ENCODE data around the gene ITGA1. TPM values are rescaled to one million over a fixed set of nuclear protein-coding genes. Genes with fewer than 3 reads are reported as not detected.
"Not testable (repeated sequence)": the region's sequence is repeated elsewhere in the genome, so short reads cannot be mapped to it uniquely, and the experiment has no call there.

ITGA1 gene
- polyA plus RNA-seq, 2 donors: 5.3 to 7.7 TPM

DNA sequence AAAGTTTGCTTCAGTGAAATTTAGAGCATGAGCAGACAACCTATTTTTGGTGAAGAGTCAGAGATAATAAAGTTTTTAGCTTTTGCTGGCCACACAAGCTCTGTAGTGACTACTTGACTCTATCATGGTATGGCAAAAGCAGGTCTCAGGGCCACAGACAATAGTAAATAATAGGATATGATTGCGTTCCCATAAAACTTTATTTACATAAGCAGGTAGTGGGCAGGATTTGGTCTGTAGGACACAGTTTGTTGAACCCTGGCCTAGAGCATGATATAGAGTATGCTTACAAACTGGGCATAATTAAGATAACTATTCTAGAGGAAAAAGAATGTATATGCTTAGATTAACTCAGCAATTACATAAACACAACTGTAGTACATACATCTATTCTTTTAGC lies 30.1 kb downstream of the ITGA1 start:
- H3K27me3 ChIP-seq (ENCODE audit: control insufficient read depth in 1 of 2, insufficient read depth in 2 of 2, low read length in 2 of 2): no peaks in the 10 kb centered on the region
- 76 to 90% methylated on average over 1 of the region's 1 CpG for WGBS, 2 donors
- no peak overlapping the region for H3K4me3 ChIP-seq (ENCODE audit: low read depth in 1 of 2, low read length in 2 of 2)
- H3K9me3 ChIP-seq (ENCODE audit: control insufficient read depth in 2 of 2, insufficient read depth in 1 of 2, low read depth in 1 of 2, low read length in 1 of 2): no peaks in the 10 kb centered on the region
- H3K27ac ChIP-seq (ENCODE audit: low read depth in 2 of 2, low read length in 1 of 2): no peak overlapping the region
- H3K36me3 ChIP-seq (ENCODE audit: control insufficient read depth in 2 of 2, insufficient read depth in 2 of 2, low read length in 1 of 2): no peaks in the 10 kb centered on the region
- peaks cover 0 to 3% of the 10 kb centered on the region in 2 donors for H3K4me1 ChIP-seq (ENCODE audit: control insufficient read depth in 2 of 2, insufficient read depth in 2 of 2, low read length in 1 of 2)

DNA sequence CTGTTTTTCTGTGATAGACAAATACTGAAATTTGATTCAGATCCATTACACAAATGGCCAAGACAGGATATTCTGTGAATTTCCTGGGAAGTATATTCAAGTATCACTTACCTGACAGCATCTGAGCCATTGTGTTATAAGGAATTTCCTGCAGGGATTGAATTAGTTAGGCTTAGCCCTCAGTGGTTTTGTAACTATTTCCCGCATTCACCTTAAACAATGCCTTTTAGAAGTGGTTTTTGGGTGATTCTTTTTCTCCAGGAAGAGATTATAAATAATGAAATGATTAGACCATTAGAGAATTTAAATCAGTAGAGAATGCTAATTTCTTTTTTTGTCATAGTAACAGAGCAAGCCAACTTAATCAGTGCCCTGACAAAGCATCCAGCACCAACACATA lies 30.6 kb downstream of the ITGA1 start:
- no peaks in the 10 kb centered on the region for H3K9me3 ChIP-seq (ENCODE audit: control insufficient read depth in 2 of 2, insufficient read depth in 1 of 2, low read depth in 1 of 2, low read length in 1 of 2)
- H3K36me3 ChIP-seq (ENCODE audit: control insufficient read depth in 2 of 2, insufficient read depth in 2 of 2, low read length in 1 of 2): no peaks in the 10 kb centered on the region
- H3K27me3 ChIP-seq (ENCODE audit: control insufficient read depth in 1 of 2, insufficient read depth in 2 of 2, low read length in 2 of 2): no peaks in the 10 kb centered on the region
- WGBS, 2 donors: 88 to 89% methylated on average over 1 of the region's 1 CpG
- H3K4me1 ChIP-seq (ENCODE audit: control insufficient read depth in 2 of 2, insufficient read depth in 2 of 2, low read length in 1 of 2): peaks cover 0 to 3% of the 10 kb centered on the region in 2 donors
- H3K4me3 ChIP-seq (ENCODE audit: low read depth in 1 of 2, low read length in 2 of 2): no peak overlapping the region
- no peak overlapping the region for H3K27ac ChIP-seq (ENCODE audit: low read depth in 2 of 2, low read length in 1 of 2)

DNA sequence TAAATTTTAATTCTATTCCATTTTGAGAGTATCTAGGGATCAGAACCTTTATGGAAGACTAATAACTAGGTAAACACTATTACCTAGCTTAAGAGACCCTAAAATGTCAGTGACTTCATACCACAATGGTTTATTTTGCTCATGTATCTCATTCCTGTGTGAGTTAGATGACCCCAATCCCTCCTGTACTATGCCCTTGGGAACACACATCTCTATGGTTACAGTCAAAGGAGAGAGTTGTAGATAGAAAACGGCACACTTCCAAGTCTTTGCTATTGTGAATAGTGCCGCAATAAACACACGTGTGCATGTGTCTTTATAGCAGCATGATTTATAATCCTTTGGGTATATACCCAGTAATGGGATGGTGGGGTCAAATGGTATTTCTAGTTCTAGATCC lies 31.1 kb downstream of the ITGA1 start:
- 83 to 87% methylated on average over 3 of the region's 3 CpGs for WGBS, 2 donors
- H3K27ac ChIP-seq (ENCODE audit: low read depth in 2 of 2, low read length in 1 of 2); H3K9me3 ChIP-seq (ENCODE audit: control insufficient read depth in 2 of 2, insufficient read depth in 1 of 2, low read depth in 1 of 2, low read length in 1 of 2); H3K27me3 ChIP-seq (ENCODE audit: control insufficient read depth in 1 of 2, insufficient read depth in 2 of 2, low read length in 2 of 2); H3K4me1 ChIP-seq (ENCODE audit: control insufficient read depth in 2 of 2, insufficient read depth in 2 of 2, low read length in 1 of 2); H3K4me3 ChIP-seq (ENCODE audit: low read depth in 1 of 2, low read length in 2 of 2); H3K36me3 ChIP-seq (ENCODE audit: control insufficient read depth in 2 of 2, insufficient read depth in 2 of 2, low read length in 1 of 2): not testable (repeated sequence)

DNA sequence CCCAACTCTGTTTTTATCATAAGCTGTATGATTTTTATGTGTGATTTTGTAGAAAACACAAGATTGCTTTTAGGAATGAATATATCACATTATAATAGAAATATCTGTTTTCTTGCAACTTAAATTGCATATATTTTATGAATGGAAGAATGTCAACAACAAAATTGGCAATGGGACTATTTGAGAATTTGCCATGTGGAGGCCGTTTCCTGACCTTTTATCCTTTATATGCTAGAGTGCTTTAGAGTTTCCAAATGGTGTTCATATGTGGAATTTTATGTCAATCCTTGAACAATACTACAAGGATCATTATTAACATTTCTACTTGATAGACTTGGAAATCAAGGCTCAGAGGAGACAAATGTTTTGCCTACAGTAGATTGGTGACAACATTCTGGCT lies 34.2 kb downstream of the ITGA1 start:
- no peaks in the 10 kb centered on the region for H3K27me3 ChIP-seq (ENCODE audit: control insufficient read depth in 1 of 2, insufficient read depth in 2 of 2, low read length in 2 of 2)
- no peaks in the 10 kb centered on the region for H3K4me1 ChIP-seq (ENCODE audit: control insufficient read depth in 2 of 2, insufficient read depth in 2 of 2, low read length in 1 of 2)
- no peaks in the 10 kb centered on the region for H3K36me3 ChIP-seq (ENCODE audit: control insufficient read depth in 2 of 2, insufficient read depth in 2 of 2, low read length in 1 of 2)
- H3K9me3 ChIP-seq (ENCODE audit: control insufficient read depth in 2 of 2, insufficient read depth in 1 of 2, low read depth in 1 of 2, low read length in 1 of 2): no peaks in the 10 kb centered on the region
- no peak overlapping the region for H3K4me3 ChIP-seq (ENCODE audit: low read depth in 1 of 2, low read length in 2 of 2)
- H3K27ac ChIP-seq (ENCODE audit: low read depth in 2 of 2, low read length in 1 of 2): no peak overlapping the region
- 37 to 53% methylated on average over 1 of the region's 1 CpG for WGBS, 2 donors

DNA sequence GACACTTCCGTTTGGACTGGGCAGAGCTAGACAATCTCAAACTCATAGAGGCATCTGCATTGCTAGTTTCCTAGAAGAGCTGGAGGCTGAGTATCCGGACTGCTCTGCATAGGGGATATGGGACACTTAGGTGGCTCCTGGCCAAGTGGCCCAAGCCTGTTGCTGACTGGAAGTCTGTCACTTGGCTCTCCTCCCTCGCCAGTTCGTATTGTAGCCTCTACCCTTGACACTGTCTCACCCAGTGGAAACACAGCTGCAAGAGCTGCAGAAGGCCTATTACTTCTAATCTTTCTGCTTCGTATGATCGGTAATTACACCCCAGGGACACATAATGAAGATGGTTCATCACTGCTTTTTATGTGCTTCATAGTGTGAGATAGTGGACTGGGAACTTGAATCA lies 34.7 kb downstream of the ITGA1 start:
- Histone ChIP-seq H3K27ac (ENCODE audit: low read depth in 2 of 2, low read length in 1 of 2) (no peak overlapping the region), H3K4me3 (ENCODE audit: low read depth in 1 of 2, low read length in 2 of 2) (no peak overlapping the region), H3K36me3 (ENCODE audit: control insufficient read depth in 2 of 2, insufficient read depth in 2 of 2, low read length in 1 of 2) (no peaks in the 10 kb centered on the region)

DNA sequence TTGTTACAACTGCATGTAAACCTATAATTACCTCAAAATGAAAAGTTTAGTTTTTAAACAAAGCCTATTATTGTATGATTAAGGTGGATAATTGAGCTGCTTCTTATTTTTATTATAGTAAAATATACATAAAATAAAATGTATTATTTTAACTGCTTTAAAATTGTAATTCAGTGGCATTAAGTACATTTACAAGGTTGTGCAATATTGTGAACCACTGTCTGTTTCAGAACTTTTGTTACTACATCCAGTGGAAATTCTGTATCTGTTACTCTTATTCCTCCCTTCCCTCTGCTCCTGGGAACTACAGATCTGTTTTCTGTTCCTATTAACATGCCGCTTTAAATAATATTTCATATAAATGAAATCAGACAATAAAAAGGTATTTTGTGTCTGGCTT lies 37.1 kb downstream of the ITGA1 start:
- no peaks in the 10 kb centered on the region for H3K27me3 ChIP-seq (ENCODE audit: control insufficient read depth in 1 of 2, insufficient read depth in 2 of 2, low read length in 2 of 2)
- no peaks in the 10 kb centered on the region for H3K9me3 ChIP-seq (ENCODE audit: control insufficient read depth in 2 of 2, insufficient read depth in 1 of 2, low read depth in 1 of 2, low read length in 1 of 2)
- no peaks in the 10 kb centered on the region for H3K4me1 ChIP-seq (ENCODE audit: control insufficient read depth in 2 of 2, insufficient read depth in 2 of 2, low read length in 1 of 2)
- 96 to 100% methylated on average over 1 of the region's 1 CpG for WGBS, 2 donors
- H3K36me3 ChIP-seq (ENCODE audit: control insufficient read depth in 2 of 2, insufficient read depth in 2 of 2, low read length in 1 of 2): no peaks in the 10 kb centered on the region
- H3K27ac ChIP-seq (ENCODE audit: low read depth in 2 of 2, low read length in 1 of 2): no peak overlapping the region
- H3K4me3 ChIP-seq (ENCODE audit: low read depth in 1 of 2, low read length in 2 of 2): no peak overlapping the region

More for the DNA sequence above, 34.7 kb downstream of the ITGA1 start:
- Histone ChIP-seq H3K9me3 (ENCODE audit: control insufficient read depth in 2 of 2, insufficient read depth in 1 of 2, low read depth in 1 of 2, low read length in 1 of 2) (no peaks in the 10 kb centered on the region), H3K4me1 (ENCODE audit: control insufficient read depth in 2 of 2, insufficient read depth in 2 of 2, low read length in 1 of 2) (no peaks in the 10 kb centered on the region), H3K27me3 (ENCODE audit: control insufficient read depth in 1 of 2, insufficient read depth in 2 of 2, low read length in 2 of 2) (no peaks in the 10 kb centered on the region)
- WGBS, 2 donors: 67% methylated on average over 6 of the region's 6 CpGs

DNA sequence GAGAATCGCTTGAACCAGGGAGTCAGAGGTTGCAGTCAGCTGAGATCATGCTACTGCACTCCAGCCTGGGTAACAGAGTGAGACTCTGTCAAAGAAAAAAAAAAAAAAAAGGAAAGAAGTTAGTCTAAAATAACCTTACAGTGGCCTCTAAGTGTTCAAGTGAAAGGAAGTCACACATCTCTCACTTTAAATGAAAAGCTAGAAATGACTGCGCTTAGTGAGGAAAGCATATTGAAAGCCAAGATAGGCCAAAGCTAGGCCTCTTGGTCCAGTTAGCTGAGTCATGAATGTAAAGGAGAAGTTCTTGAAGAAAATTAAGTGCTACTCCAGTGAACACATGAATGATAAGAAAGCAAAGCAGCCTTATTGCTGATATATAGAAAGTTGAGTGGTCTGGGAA lies 38.1 kb downstream of the ITGA1 start:
- no peaks in the 10 kb centered on the region for H3K9me3 ChIP-seq (ENCODE audit: control insufficient read depth in 2 of 2, insufficient read depth in 1 of 2, low read depth in 1 of 2, low read length in 1 of 2)
- no peaks in the 10 kb centered on the region for H3K4me1 ChIP-seq (ENCODE audit: control insufficient read depth in 2 of 2, insufficient read depth in 2 of 2, low read length in 1 of 2)
- no peak overlapping the region for H3K27ac ChIP-seq (ENCODE audit: low read depth in 2 of 2, low read length in 1 of 2)
- H3K27me3 ChIP-seq (ENCODE audit: control insufficient read depth in 1 of 2, insufficient read depth in 2 of 2, low read length in 2 of 2): no peaks in the 10 kb centered on the region
- WGBS, 2 donors: 82 to 87% methylated on average over 2 of the region's 2 CpGs
- H3K4me3 ChIP-seq (ENCODE audit: low read depth in 1 of 2, low read length in 2 of 2): no peak overlapping the region
- no peaks in the 10 kb centered on the region for H3K36me3 ChIP-seq (ENCODE audit: control insufficient read depth in 2 of 2, insufficient read depth in 2 of 2, low read length in 1 of 2)

DNA sequence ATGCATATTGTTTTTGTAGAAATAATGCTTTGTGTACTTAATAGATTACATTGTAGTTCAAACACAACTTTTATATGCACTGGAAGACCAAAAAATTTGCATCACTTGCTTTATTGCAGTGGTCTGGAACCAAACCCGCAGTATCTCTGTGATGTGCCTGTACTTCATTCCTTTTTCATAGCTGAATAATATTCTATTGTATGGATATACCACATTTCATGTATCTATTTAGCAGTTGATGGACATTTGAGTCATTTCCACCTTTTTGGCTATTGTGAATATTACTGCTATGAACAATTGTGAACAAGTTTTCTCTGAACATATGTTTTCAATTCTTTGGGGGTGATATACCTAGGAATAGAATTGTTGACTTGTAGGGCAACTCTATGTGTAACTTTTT lies 40.1 kb downstream of the ITGA1 start:
- Histone ChIP-seq H3K4me3 (ENCODE audit: low read depth in 1 of 2, low read length in 2 of 2) (no peak overlapping the region), H3K9me3 (ENCODE audit: control insufficient read depth in 2 of 2, insufficient read depth in 1 of 2, low read depth in 1 of 2, low read length in 1 of 2) (no peaks in the 10 kb centered on the region), H3K27me3 (ENCODE audit: control insufficient read depth in 1 of 2, insufficient read depth in 2 of 2, low read length in 2 of 2) (no peaks in the 10 kb centered on the region), H3K27ac (ENCODE audit: low read depth in 2 of 2, low read length in 1 of 2) (no peak overlapping the region), H3K4me1 (ENCODE audit: control insufficient read depth in 2 of 2, insufficient read depth in 2 of 2, low read length in 1 of 2) (no peaks in the 10 kb centered on the region), H3K36me3 (ENCODE audit: control insufficient read depth in 2 of 2, insufficient read depth in 2 of 2, low read length in 1 of 2) (no peaks in the 10 kb centered on the region)
- 94 to 100% methylated on average over 1 of the region's 1 CpG for WGBS, 2 donors

DNA sequence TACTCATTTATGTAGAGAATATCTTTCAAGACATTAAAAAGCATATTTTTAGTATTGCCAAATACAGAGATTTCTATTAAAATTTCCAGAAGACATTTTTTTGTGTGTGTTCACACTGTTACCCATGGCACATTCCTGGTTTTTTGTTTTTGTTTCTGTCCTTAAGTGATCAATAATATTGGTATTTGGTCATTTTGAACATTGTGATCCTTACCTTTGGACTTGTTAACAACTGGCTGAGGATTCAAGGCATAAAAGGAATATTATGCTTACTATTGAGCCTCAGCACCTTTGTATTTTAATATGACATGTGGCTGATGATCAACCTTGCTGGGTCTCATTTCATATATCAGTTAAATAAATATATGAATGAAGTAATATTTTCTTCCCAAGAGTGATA lies 41.9 kb downstream of the ITGA1 start:
- Histone ChIP-seq H3K27ac (ENCODE audit: low read depth in 2 of 2, low read length in 1 of 2) (no peak overlapping the region), H3K4me3 (ENCODE audit: low read depth in 1 of 2, low read length in 2 of 2) (no peak overlapping the region), H3K36me3 (ENCODE audit: control insufficient read depth in 2 of 2, insufficient read depth in 2 of 2, low read length in 1 of 2) (no peaks in the 10 kb centered on the region), H3K4me1 (ENCODE audit: control insufficient read depth in 2 of 2, insufficient read depth in 2 of 2, low read length in 1 of 2) (no peaks in the 10 kb centered on the region), H3K27me3 (ENCODE audit: control insufficient read depth in 1 of 2, insufficient read depth in 2 of 2, low read length in 2 of 2) (no peaks in the 10 kb centered on the region), H3K9me3 (ENCODE audit: control insufficient read depth in 2 of 2, insufficient read depth in 1 of 2, low read depth in 1 of 2, low read length in 1 of 2) (no peaks in the 10 kb centered on the region)

DNA sequence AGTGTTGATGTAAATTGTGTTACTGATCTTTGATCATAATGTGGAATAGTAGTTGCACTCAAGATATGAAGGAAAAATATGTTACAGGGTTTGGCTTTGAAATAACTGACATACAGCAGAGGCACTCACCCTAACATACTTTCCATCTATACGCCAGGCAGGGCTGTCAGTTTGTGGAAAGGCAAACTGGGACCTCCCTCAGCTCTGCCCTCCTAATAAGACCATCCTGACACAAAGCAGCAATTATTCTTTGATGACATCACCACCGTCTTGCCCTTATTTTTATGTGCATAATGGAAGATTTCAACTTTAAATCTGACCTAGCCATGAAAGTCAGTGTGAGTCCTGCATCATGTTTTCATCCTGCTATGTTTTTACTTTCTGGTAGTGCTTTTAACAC lies 42.9 kb downstream of the ITGA1 start:
- Histone ChIP-seq H3K27me3 (ENCODE audit: control insufficient read depth in 1 of 2, insufficient read depth in 2 of 2, low read length in 2 of 2) (no peaks in the 10 kb centered on the region), H3K4me1 (ENCODE audit: control insufficient read depth in 2 of 2, insufficient read depth in 2 of 2, low read length in 1 of 2) (no peaks in the 10 kb centered on the region), H3K4me3 (ENCODE audit: low read depth in 1 of 2, low read length in 2 of 2) (no peak overlapping the region), H3K9me3 (ENCODE audit: control insufficient read depth in 2 of 2, insufficient read depth in 1 of 2, low read depth in 1 of 2, low read length in 1 of 2) (no peaks in the 10 kb centered on the region), H3K27ac (ENCODE audit: low read depth in 2 of 2, low read length in 1 of 2) (no peak overlapping the region), H3K36me3 (ENCODE audit: control insufficient read depth in 2 of 2, insufficient read depth in 2 of 2, low read length in 1 of 2) (no peaks in the 10 kb centered on the region)
- 80% methylated on average over 2 of the region's 2 CpGs for WGBS, 2 donors
